Measurements from ENCODE around the gene ABTB1. TPM values are rescaled to one million over a fixed set of nuclear protein-coding genes. Genes with fewer than 3 reads are reported as not detected.

ABTB1 gene
- total and polyA plus RNA-seq, 8 donors, result 22.0 to 113 (median 43.7) TPM

- Histone ChIP-seq H3K4me1 (peaks cover 0 to 36% (median 9%) of the 10 kb centered on the region in 4 donors), H3K4me3 (no peak overlapping the region), H3K27me3 (no peaks in the 10 kb centered on the region), H3K27ac (peak overlapping the region in 2 of 5 donors; percentile 9 to 20), H3K36me3 (peaks cover 0 to 18% (median 4%) of the 10 kb centered on the region in 4 donors), H3K9me3 (no peaks in the 10 kb centered on the region)
- WGBS, 5 donors, result 94 to 100% (median 98%) methylated on average over 1 to 5 of the region's 5 CpGs
- intact Hi-C loops (cut with DNase I; ENCODE audit: low total_unique reads), result no loop called here
- TF ChIP-seq POLR2A (IDR thresholded peaks at IDR 0.05), result no peak
- TF ChIP-seq EP300 (IDR thresholded peaks at IDR 0.05), result no peak
- TF ChIP-seq POLR2AphosphoS5 (IDR thresholded peaks at IDR 0.05), result no peak
- TF ChIP-seq, protein P1, sequence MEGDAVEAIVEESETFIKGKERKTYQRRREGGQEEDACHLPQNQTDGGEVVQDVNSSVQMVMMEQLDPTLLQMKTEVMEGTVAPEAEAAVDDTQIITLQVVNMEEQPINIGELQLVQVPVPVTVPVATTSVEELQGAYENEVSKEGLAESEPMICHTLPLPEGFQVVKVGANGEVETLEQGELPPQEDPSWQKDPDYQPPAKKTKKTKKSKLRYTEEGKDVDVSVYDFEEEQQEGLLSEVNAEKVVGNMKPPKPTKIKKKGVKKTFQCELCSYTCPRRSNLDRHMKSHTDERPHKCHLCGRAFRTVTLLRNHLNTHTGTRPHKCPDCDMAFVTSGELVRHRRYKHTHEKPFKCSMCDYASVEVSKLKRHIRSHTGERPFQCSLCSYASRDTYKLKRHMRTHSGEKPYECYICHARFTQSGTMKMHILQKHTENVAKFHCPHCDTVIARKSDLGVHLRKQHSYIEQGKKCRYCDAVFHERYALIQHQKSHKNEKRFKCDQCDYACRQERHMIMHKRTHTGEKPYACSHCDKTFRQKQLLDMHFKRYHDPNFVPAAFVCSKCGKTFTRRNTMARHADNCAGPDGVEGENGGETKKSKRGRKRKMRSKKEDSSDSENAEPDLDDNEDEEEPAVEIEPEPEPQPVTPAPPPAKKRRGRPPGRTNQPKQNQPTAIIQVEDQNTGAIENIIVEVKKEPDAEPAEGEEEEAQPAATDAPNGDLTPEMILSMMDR (IDR thresholded peaks at IDR 0.05), result no peak
- DNase-seq, result no peak
Observed at GRCh38 chr3:127714866-127715265, 42.1 kb downstream of the ABTB1 start.

DNA sequence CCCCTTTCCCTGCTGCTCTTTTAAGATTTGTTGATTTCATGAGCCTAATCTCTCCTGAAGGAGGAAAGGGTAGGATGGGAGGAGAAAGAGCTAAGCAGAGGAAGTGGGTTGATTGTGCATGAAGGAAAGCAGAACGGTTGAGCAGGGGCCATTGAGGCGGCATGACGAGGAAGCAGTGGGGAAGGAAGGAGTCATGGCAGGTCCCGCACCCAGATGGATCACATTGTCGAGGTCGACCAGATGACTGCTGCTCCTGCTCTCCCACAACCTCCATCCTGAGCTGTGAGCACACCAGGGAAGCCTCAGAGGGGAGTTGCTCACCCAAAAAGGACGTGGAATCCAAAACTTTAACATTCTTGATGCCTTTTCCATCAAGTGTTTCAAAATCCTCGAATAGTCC is 42.8 kb downstream of the ABTB1 start:
- H3K27ac ChIP-seq, result no peak overlapping the region
- DNase-seq, result no peak
- 59 to 73% (median 70%) methylated on average over 8 of the region's 8 CpGs for WGBS, 5 donors
- intact Hi-C loops (cut with DNase I; ENCODE audit: low total_unique reads), result no loop called here
- H3K9me3 ChIP-seq, result no peaks in the 10 kb centered on the region
- peaks cover 0 to 25% (median 4%) of the 10 kb centered on the region in 4 donors for H3K36me3 ChIP-seq
- H3K4me1 ChIP-seq, result peaks cover 0 to 32% (median 9%) of the 10 kb centered on the region in 4 donors
- H3K27me3 ChIP-seq, result no peaks in the 10 kb centered on the region
- TF ChIP-seq EP300 (IDR thresholded peaks at IDR 0.05), result no peak
- H3K4me3 ChIP-seq, result no peak overlapping the region

DNA sequence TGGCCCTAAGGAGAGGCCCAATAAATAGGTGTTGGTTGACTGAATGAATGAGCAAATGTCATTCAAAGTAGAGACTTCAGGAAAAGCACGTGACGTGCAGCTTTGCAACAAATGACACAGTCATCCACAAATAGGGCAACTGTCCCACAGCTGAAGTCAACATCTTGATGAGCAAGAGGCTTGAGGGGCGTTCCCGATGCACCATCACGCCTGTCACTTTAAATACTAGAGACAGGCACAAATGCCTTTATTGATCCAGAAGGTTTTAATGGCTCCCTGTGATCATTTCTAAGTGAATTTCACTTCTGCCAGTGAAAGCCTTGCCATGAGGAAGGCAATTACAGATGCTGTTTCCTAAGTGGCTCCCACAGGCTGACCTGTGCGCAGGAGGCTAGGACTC is 43.6 kb downstream of the ABTB1 start:
- H3K4me1 ChIP-seq, result peaks cover 0 to 39% (median 13%) of the 10 kb centered on the region in 4 donors
- TF ChIP-seq, protein P1 (IDR thresholded peaks at IDR 0.05), result no peak
- TF ChIP-seq POLR2A (IDR thresholded peaks at IDR 0.05) (no peak), EP300 (IDR thresholded peaks at IDR 0.05) (no peak), POLR2AphosphoS5 (IDR thresholded peaks at IDR 0.05) (no peak)

GRCh38 chr3:127717357-127718244 is 44.8 kb downstream of the ABTB1 start:
- Histone ChIP-seq H3K27me3 (no peaks in the 10 kb centered on the region), H3K9me3 (no peaks in the 10 kb centered on the region), H3K36me3 (peaks cover 0 to 29% (median 4%) of the 10 kb centered on the region in 4 donors), H3K27ac (no peak overlapping the region), H3K4me1 (peaks cover 6 to 50% (median 25%) of the 10 kb centered on the region in 4 donors), H3K4me3 (no peak overlapping the region)
- intact Hi-C loops (cut with DNase I; ENCODE audit: low total_unique reads), result no loop called here
- TF ChIP-seq POLR2A (IDR thresholded peaks at IDR 0.05) (no peak), EP300 (IDR thresholded peaks at IDR 0.05) (no peak), POLR2AphosphoS5 (IDR thresholded peaks at IDR 0.05) (no peak)
- TF ChIP-seq, protein P1 (IDR thresholded peaks at IDR 0.05), result no peak
- peak in 1 of 2 donors; percentile 59 for DNase-seq
- 79 to 86% (median 83%) methylated on average over 13 to 14 of the region's 14 CpGs for WGBS, 5 donors

More for the DNA sequence above, 43.6 kb downstream of the ABTB1 start:
- WGBS, 5 donors, result 91 to 98% (median 96%) methylated on average over 6 of the region's 6 CpGs
- H3K36me3 ChIP-seq, result peaks cover 0 to 25% (median 4%) of the 10 kb centered on the region in 4 donors
- H3K4me3 ChIP-seq, result no peak overlapping the region
- no peak overlapping the region for H3K27ac ChIP-seq
- intact Hi-C loops (cut with DNase I; ENCODE audit: low total_unique reads), result no loop called here
- H3K9me3 ChIP-seq, result no peaks in the 10 kb centered on the region
- no peaks in the 10 kb centered on the region for H3K27me3 ChIP-seq
- DNase-seq, result no peak

Measured in stomach (tissue), 9 donors.